TTC549 (cell line): ENCODE results near the gene FAM98B.

Experiments
- FAIRE-seq: peaks from 2 replicates; lab custom pipeline; 2012; peaks lifted over from hg19 to GRCh38; lab: Jason Lieb, UNC

Gene FAM98B

GRCh38 chr15:38461066-38461833, 7.3 kb downstream of the FAM98B start:
- FAIRE-seq = no peak

- FAIRE-seq = no peak
Observed at GRCh38 chr15:38463893-38464292, 10.0 kb downstream of the FAM98B start.

GRCh38 chr15:38464675-38465074, 10.7 kb downstream of the FAM98B start:
- no peak for FAIRE-seq

- no peak for FAIRE-seq
Observed at GRCh38 chr15:38470816-38471215, 16.9 kb downstream of the FAM98B start.

GRCh38 chr15:38471974-38472373, 18.0 kb downstream of the FAM98B start:
- FAIRE-seq = no peak

GRCh38 chr15:38474155-38474757, 20.3 kb downstream of the FAM98B start:
- peak; percentile 49 for FAIRE-seq

- FAIRE-seq = no peak
Observed at GRCh38 chr15:38475361-38475760, 21.4 kb downstream of the FAM98B start.

GRCh38 chr15:38476120-38476519, 22.2 kb downstream of the FAM98B start:
- no peak for FAIRE-seq

DNA sequence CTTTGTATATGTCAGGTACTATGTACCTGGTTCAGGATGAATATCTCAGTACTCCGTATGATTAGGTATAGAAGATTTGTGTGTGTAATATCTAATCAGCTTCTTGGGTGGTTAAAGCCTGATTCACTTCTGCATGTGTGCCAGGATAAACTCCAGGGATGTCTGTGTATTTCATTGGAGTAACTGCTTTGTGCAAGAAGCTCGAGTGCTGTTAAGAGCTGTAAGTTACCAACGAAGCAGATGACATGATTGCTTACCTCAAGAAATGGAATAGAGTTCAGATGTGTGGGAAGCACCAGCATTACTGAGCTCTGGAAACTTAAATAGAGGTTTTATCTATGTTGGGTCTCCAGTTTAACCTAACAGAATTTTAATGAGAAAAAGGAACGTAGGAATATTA, 23.7 kb downstream of the FAM98B start:
- FAIRE-seq = no peak

DNA sequence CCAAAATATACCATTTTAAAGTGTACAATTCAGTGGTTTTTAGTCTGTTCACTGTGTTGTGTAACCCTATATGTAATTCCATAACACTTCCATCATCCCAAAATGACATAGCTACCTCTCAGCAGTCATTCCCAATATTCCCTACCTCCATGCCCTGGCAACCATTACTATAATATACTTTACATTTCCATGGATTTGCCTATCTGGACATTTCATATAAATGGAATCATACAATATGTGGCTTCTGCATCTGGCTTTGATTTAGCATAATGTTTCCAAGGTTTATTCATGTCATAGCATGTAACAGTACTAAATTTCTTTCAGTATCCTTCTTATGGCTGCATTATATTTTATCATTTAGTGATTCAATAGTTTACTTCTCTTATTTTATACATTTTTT, 25.3 kb downstream of the FAM98B start:
- no peak for FAIRE-seq

GRCh38 chr15:38479756-38480155, 25.8 kb downstream of the FAM98B start:
- no peak for FAIRE-seq

DNA sequence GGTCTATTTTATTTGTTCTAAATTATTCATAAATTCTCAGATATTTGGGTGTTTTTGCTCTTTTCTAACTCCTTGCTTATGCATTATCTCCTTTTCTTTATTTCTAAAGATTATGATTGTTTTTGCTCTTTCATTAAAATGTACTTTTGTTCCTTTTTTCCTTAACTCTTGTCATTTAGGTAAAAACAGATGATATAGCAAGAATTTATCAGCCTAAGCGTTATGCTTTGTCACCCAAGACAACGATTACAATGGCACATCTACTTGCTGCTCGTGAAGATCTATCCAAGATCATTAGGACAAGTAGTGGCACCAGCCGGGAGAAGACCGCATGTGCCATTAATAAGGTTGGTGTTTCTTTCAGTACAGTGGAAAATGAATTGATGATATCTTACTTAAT, 27.2 kb downstream of the FAM98B start:
- FAIRE-seq = no peak

- FAIRE-seq = no peak
Observed at GRCh38 chr15:38481761-38482160, 27.8 kb downstream of the FAM98B start.

DNA sequence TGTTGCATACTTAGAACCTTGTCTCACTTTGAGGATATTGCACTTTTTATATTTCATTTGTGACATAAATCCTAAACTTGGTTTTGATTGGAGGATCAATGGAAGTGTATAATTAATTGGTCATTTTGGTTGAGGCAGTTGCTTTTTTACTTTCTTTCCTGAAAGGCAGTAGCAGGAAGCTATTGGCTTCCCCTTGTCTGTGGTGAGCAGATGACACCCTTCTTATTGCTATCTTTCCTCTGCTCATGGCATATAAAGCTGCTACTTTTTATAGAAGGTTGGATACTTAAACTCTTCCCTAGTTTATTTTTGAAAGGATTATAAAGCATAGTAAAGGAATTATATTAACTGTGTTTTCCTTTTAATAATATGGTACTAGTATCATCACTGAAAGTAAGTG, 28.6 kb downstream of the FAM98B start:
- FAIRE-seq = no peak

DNA sequence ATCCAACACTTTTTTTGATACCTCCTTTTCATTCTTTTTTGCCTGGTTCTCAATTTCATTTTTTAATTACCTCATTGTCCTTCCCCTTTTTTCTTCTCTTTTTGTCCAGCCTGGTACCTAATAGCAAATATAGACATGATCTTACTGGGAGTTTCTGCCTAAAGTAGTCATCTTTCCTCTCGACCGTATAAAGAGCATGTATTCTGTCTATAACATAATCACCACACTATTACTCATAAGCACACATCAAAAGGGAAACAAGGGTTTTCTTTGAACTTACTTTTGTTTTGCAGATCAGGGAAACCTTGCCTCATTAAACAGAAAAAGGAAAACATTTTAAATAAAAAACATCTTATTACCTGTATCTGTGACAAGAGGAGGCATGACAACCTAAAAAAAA, 33.0 kb downstream of the FAM98B start:
- no peak for FAIRE-seq

DNA sequence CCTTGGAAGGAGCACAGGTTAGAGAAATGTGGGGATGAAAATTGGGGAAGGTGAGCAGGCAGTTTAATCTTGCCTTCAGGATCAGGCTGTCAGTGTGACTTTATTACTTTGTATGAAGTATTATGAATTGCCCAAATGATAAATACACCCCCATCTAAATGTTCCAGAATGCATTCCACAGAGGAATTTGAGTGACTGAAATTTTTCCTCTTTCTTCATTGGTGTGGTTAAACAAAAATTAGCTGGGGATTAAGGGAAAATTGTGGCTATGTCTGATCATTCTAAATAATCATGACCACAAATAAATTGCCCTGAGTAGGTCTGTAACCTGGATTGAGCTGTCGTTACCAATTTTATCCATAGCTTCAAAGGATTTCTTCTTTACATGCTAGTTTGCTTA, 33.5 kb downstream of the FAM98B start:
- no peak for FAIRE-seq

- no peak for FAIRE-seq
Observed at GRCh38 chr15:38490242-38490922, 36.5 kb downstream of the FAM98B start.

DNA sequence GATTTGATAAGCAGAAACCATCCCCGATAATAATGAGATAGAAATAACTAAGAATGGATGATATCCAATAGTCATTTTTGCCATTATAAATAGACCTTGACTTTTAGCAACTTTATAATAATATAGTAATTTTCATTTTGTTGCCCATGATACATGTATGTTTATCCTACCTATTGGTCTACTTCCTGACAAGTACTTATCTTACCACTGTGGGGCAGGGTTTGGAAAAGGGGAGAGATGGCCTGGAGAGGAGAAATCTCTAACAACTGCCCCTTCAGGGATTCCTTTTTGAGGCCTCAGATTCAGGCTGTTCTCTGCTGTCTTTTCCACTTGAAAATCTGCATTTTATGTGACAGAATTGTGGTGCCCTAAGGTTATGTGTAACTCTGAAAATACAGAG, 42.2 kb downstream of the FAM98B start:
- FAIRE-seq = no peak

DNA sequence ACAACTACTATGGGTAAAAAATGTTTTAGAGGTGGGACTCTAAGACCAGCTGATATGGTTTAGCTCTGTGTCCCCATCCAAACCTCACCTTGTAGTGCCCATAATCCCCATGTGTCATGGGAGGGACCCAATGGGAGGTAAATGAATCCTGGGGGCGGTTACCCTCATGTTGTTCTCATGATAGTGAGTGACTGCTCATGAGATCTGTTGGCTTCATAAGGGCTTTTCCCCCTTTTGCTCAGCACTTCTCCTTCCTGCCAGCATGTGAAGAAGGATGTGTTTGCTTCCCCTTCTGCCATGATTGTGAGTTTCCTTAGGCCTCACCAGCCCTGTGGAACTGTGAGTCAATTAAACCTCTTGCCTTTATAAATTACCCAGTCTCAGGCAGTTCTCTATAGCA, 45.7 kb downstream of the FAM98B start:
- FAIRE-seq = no peak

GRCh38 chr15:38503496-38503895, 49.6 kb downstream of the FAM98B start:
- no peak for FAIRE-seq

DNA sequence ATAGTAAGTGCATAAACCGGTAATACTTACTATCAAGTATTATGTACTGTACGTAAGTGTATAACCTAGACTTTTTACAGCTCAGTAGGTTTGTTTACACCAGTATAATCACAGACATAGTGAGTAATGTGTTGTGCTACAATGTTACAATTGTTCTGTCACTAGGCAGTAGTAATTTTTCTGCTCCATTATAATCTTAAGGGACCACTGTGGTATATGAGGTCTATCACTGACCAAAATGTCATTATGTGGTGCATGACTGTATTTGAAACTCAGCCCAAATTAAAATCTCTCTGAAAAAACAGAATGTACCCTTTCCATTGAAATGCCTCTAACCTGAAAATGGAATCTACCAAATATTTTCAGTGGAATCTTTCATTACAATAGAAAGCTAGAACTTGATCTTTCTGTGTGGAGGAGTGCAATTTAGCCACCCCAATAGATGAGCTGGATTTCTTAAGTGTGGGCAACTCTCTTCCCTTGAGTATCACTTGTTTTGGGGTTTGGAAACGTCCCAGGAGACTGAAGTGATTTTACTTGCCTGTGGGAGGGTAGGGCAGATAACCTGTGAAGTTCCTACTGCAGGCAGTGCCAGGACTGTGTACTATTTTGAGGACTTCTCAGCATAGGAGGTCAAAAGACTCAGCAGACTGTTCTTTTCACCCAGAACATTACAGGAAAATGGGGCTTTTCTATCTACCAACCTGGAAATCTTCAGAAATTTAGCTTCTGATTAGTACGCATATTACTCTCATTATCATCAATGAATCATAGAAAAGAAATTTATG, 50.9 kb downstream of the FAM98B start:
- no peak for FAIRE-seq

- no peak for FAIRE-seq
Observed at GRCh38 chr15:38506997-38507396, 53.1 kb downstream of the FAM98B start.

- FAIRE-seq = no peak
Observed at GRCh38 chr15:38507570-38507969, 53.6 kb downstream of the FAM98B start.
